Mesenchymal stem cell (in vitro differentiated cells and primary cell): ENCODE data around the gene SLC23A1.

Source experiments
- DNase-seq: peaks from one replicate; pipeline ENCODE4 v3.0.0-alpha.2; 2013
- H2AFZ ChIP-seq: one replicate; pipeline ENCODE4 v1.6.1; 2013; ENCODE audit warnings: low read depth, mild to moderate bottlenecking, control low read depth, inconsistent platforms, low read length, moderate library complexity
- H2AK5ac ChIP-seq: 2 replicates; pipeline ENCODE4 v1.6.1; 2013; ENCODE audit warnings: low read length, moderate library complexity, mild to moderate bottlenecking, inconsistent platforms; ENCODE audit not compliant: severe bottlenecking
- H2BK120ac ChIP-seq: one replicate; pipeline ENCODE4 v1.6.1; 2013; ENCODE audit warnings: low read depth, mild to moderate bottlenecking, inconsistent platforms, low read length, moderate library complexity
- H2BK12ac ChIP-seq, 2 experiments: one replicate each; pipeline ENCODE4 v1.6.1; 2013; ENCODE audit warnings: inconsistent platforms in 2 of 2, low read length in 2 of 2, mild to moderate bottlenecking in 2 of 2, moderate library complexity in 2 of 2, control low read depth in 1 of 2
- H2BK15ac ChIP-seq: one replicate; pipeline ENCODE4 v1.6.1; 2013; ENCODE audit warnings: mild to moderate bottlenecking, low read depth, inconsistent platforms; ENCODE audit not compliant: poor library complexity, severe bottlenecking
- H2BK5ac ChIP-seq: 2 replicates; pipeline ENCODE4 v1.6.1; 2013; ENCODE audit warnings: low read depth, mild to moderate bottlenecking, low read length, control low read depth, inconsistent platforms; ENCODE audit not compliant: poor library complexity, severe bottlenecking
- H3K14ac ChIP-seq, 2 experiments: one replicate each; pipeline ENCODE4 v1.6.1; 2013; ENCODE audit warnings: inconsistent platforms in 2 of 2, low read length in 2 of 2, control low read depth in 1 of 2, mild to moderate bottlenecking in 1 of 2, moderate library complexity in 1 of 2
- H3K18ac ChIP-seq, 2 experiments: one replicate each; pipeline ENCODE4 v1.6.1; 2013; ENCODE audit warnings: inconsistent platforms in 2 of 2, low read length in 2 of 2, control low read depth in 1 of 2, low read depth in 1 of 2, mild to moderate bottlenecking in 1 of 2
- H3K23ac ChIP-seq, 2 experiments: one replicate each; pipeline ENCODE4 v1.6.1; 2013; ENCODE audit warnings: inconsistent platforms in 2 of 2, low read length in 2 of 2, mild to moderate bottlenecking in 2 of 2, moderate library complexity in 2 of 2, control low read depth in 1 of 2
- H3K27ac ChIP-seq: 2 replicates; pipeline ENCODE4 v1.5.1; 2013; ENCODE audit warnings: mild to moderate bottlenecking, moderate library complexity, low read length, control low read depth, inconsistent platforms; ENCODE audit not compliant: poor library complexity, severe bottlenecking
- H3K27me3 ChIP-seq, 2 experiments: 2 replicates each; pipeline versions ENCODE4 v1.6.1 to v1.7.0; 2013; ENCODE audit warnings: low read length in 2 of 2, mild to moderate bottlenecking in 2 of 2, moderate library complexity in 2 of 2, control low read depth in 1 of 2, inconsistent platforms in 1 of 2; ENCODE audit not compliant: control insufficient read depth in 1 of 2, insufficient read depth in 1 of 2
- H3K36me3 ChIP-seq, 2 experiments: 2 replicates each; pipeline versions ENCODE4 v1.6.1 to v1.7.0; 2013; ENCODE audit warnings: low read length in 2 of 2, control low read depth in 1 of 2, inconsistent platforms in 1 of 2, low read depth in 1 of 2, mild to moderate bottlenecking in 1 of 2; ENCODE audit not compliant: insufficient read depth in 2 of 2, control insufficient read depth in 1 of 2
- H3K4ac ChIP-seq, 2 experiments: one replicate each; pipeline ENCODE4 v1.6.1; 2013; ENCODE audit warnings: inconsistent platforms in 2 of 2, low read length in 2 of 2, mild to moderate bottlenecking in 2 of 2, moderate library complexity in 2 of 2, control low read depth in 1 of 2, low read depth in 1 of 2
- H3K4me1 ChIP-seq: 2 replicates; pipeline ENCODE4 v1.6.1; 2013; ENCODE audit warnings: low read depth, low read length, control low read depth; ENCODE audit not compliant: control insufficient read depth, insufficient read depth
- H3K4me2 ChIP-seq: 2 replicates; pipeline ENCODE4 v1.6.1; 2013; ENCODE audit warnings: low read length, mild to moderate bottlenecking, inconsistent platforms; ENCODE audit not compliant: poor library complexity, severe bottlenecking
- H3K4me3 ChIP-seq, 2 experiments: 2 replicates each; pipeline versions ENCODE4 v1.5.1 to v1.7.0; 2013; ENCODE audit warnings: low read length in 2 of 2, mild to moderate bottlenecking in 2 of 2, control low read depth in 1 of 2, low read depth in 1 of 2; ENCODE audit not compliant: insufficient read depth in 1 of 2
- H3K79me1 ChIP-seq: replicated peaks from 2 replicates; pipeline ENCODE4 v1.6.1; 2013; ENCODE audit warnings: mild to moderate bottlenecking, control low read depth, low read length, inconsistent platforms; ENCODE audit not compliant: poor library complexity, severe bottlenecking
- H3K9ac ChIP-seq: 2 replicates; pipeline ENCODE4 v1.7.0; 2013; ENCODE audit warnings: mild to moderate bottlenecking, low read length, moderate library complexity
- H3K9me3 ChIP-seq: 2 replicates; pipeline ENCODE4 v1.7.0; 2013; ENCODE audit warnings: mild to moderate bottlenecking, low read length; ENCODE audit not compliant: control insufficient read depth
- H4K8ac ChIP-seq: one replicate; pipeline ENCODE4 v1.6.1; 2013; ENCODE audit warnings: inconsistent platforms, mild to moderate bottlenecking, low read length, moderate library complexity
- H4K91ac ChIP-seq: one replicate; pipeline ENCODE4 v1.6.1; 2013; ENCODE audit warnings: mild to moderate bottlenecking, low read length, inconsistent platforms
- WGBS: methylation state at CpG from one replicate; pipeline ENCODE4 v1.1.7; 2013; ENCODE audit warnings: mixed read lengths; 5-methylcytosine and 5-hydroxymethylcytosine counted together

SLC23A1 gene

DNA sequence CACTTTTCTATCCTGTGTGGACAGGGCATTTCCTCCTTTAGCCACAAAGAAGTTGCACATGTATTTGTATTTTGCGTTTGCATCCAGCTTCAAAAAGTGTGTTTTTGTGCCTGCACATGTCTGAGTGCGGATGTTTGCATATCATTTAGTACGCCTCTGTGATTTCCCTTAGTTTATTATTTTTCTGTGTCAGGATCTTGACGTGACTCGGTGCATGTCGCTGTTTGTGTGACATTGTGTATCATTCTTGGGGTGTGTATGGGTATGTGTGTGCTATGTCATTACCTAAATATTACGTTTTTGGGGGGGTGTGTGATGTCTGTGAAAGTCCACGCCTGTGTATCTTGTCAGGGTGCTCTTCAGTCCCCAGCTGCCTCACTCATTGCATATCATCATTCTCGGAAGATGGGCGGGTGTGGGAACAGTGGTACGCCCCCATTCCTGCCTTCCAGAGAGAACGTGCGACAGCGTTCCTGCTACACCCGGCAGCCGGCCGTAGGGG, 41.9 kb downstream of the SLC23A1 start:
- Histone ChIP-seq H3K9me3 (no peaks in the 10 kb centered on the region), H2BK15ac (no peak overlapping the region), H2AFZ (peak overlapping the region; percentile 76), H3K9ac (peak overlapping the region; percentile 100), H3K27me3 (no peaks in the 10 kb centered on the region), H3K27ac (peak overlapping the region; percentile 7), H3K4me2 (peak overlapping the region; percentile 68), H2BK120ac (no peak overlapping the region), H3K36me3 (peaks cover 4 to 9% of the 10 kb centered on the region in 2 experiments), H4K91ac (no peak overlapping the region), H4K8ac (no peak overlapping the region), H3K4me1 (peaks cover 3% of the 10 kb centered on the region), H3K14ac (no peak overlapping the region), H3K79me1 (no peaks in the 10 kb centered on the region), H3K18ac (no peak overlapping the region), H2AK5ac (no peak overlapping the region), H2BK5ac (no peak overlapping the region), H3K4ac (peak overlapping the region in 1 of 2 experiments; percentile 22), H2BK12ac (no peak overlapping the region), H3K23ac (no peak overlapping the region), H3K4me3 (peak overlapping the region; percentile 28 to 99)
- no peak for DNase-seq
- WGBS: 14% methylated on average over 15 of the region's 17 CpGs

DNA sequence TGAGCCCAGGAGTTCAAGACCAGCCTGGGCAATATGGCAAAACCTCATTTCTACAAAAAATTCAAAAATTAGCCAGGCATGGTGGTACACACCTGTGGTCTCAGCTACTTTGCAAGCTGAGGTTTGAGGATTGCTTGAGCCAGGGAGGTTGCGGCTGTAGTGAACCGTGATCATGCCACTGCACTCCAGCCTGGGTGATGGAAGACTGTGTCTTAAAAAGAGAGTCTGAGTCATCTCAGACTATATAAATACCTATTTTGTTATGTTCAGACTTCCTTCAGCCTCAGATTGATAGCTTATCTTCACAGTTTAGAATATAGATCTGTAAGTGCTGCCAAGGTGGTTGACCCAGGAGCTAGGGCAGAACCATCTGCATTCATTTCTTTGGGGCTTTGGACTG, 43.0 kb downstream of the SLC23A1 start:
- Histone ChIP-seq H3K14ac (no peak overlapping the region), H2AFZ (no peak overlapping the region), H3K23ac (no peak overlapping the region), H3K18ac (no peak overlapping the region), H4K8ac (no peak overlapping the region), H3K4me1 (peaks cover 3% of the 10 kb centered on the region), H3K36me3 (peaks cover 5 to 7% of the 10 kb centered on the region in 2 experiments), H3K4ac (no peak overlapping the region), H3K4me3 (no peak overlapping the region), H4K91ac (no peak overlapping the region), H3K9ac (no peak overlapping the region), H2BK120ac (no peak overlapping the region), H3K27ac (no peak overlapping the region), H3K79me1 (peaks cover 2% of the 10 kb centered on the region), H3K27me3 (no peaks in the 10 kb centered on the region), H2BK15ac (no peak overlapping the region), H3K9me3 (no peaks in the 10 kb centered on the region), H2BK12ac (no peak overlapping the region), H3K4me2 (no peak overlapping the region), H2AK5ac (no peak overlapping the region), H2BK5ac (no peak overlapping the region)
- DNase-seq: peak; percentile 39
- no CpG with 5 or more reads among the region's 2 CpGs for WGBS

DNA sequence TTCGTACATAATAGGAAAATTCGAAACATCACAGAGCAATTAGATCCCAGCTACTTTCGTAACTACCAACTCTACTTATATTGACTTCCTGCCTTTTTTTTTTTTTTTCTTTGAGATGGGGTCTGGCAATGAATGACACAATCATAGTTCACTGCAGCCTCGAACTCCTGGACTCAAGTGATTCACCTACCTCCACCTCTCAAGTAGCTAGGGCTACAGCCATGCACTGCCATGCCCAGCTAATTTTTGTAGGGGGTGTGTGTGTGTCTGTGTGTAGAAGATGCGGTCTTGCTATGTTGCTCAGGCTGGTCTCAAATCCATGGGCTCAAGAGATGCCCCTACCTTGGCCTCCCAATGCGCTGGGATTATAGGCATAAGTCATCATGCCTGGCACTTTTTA, 47.3 kb downstream of the SLC23A1 start:
- H3K36me3 ChIP-seq: peaks cover 22 to 31% of the 10 kb centered on the region in 2 experiments
- H3K4me1 ChIP-seq: no peaks in the 10 kb centered on the region
- no peak overlapping the region for H3K4me3 ChIP-seq
- H3K27me3 ChIP-seq: no peaks in the 10 kb centered on the region
- H2BK12ac ChIP-seq: no peak overlapping the region
- H3K18ac ChIP-seq: no peak overlapping the region
- no peak overlapping the region for H4K91ac ChIP-seq
- no peaks in the 10 kb centered on the region for H3K9me3 ChIP-seq
- no peak overlapping the region for H2BK15ac ChIP-seq
- peaks cover 15% of the 10 kb centered on the region for H3K79me1 ChIP-seq
- no peak overlapping the region for H2AFZ ChIP-seq
- 67% methylated on average over 1 of the region's 6 CpGs for WGBS
- H2BK5ac ChIP-seq: no peak overlapping the region
- H3K27ac ChIP-seq: no peak overlapping the region
- no peak overlapping the region for H3K4me2 ChIP-seq
- H3K14ac ChIP-seq: no peak overlapping the region
- H3K4ac ChIP-seq: no peak overlapping the region
- H3K9ac ChIP-seq: no peak overlapping the region
- DNase-seq: no peak
- H2BK120ac ChIP-seq: no peak overlapping the region
- no peak overlapping the region for H2AK5ac ChIP-seq
- no peak overlapping the region for H3K23ac ChIP-seq
- no peak overlapping the region for H4K8ac ChIP-seq
